Measurements from ENCODE around the gene GREB1. TPM values are rescaled to one million over a fixed set of nuclear protein-coding genes. Genes with fewer than 3 reads are reported as not detected.
A peak's percentile ranks its signal among the peaks of the same experiment; 100 is the strongest.

The GREB1 gene
- total and polyA plus RNA-seq, 2 of the 13 experiments (the other 11 are each of a cell fraction or from before 2014, with no cell fraction given): 31.3 to 61.2 TPM

DNA sequence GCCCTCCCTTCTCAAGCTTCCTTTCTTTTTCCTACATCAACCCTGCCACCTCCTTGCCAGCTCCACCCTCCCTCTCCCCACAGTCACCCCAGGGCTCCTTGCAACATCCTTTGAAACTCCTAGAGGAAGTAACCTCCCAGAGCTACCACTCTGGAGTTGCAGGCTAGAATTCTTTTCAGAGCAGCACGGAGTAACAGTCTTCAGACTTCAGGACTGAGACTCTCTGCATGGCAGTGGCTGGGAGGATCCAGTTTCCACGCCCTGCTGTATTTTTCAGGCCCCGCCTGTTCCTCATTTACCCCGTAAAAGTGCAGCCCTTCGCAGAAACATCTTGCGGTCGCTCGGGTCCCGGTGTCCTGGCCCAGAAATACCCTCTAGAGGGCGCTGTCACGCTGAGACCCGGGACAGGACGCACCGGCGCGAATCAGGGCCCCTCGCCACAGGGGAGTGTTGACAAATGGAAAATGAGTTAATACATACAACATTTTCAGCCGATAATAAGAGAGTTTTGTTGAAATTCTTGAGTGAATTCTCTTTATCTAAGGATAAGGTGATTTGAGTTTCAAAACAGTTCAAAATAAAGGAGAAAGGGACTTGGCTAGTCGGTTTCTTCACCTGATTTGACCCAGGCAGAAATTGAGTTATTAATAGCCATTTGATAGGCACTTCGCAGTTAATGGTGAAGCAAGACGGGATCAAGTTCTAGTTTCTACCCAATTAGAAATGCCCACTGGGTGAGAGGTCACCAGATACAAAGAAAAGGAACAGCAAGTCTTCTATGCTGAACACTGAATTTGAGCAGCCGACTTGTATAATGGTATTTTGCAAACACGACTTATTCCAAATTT lies 154.6 kb downstream of the GREB1 start (continued):
- TF ChIP-seq, protein P1, sequence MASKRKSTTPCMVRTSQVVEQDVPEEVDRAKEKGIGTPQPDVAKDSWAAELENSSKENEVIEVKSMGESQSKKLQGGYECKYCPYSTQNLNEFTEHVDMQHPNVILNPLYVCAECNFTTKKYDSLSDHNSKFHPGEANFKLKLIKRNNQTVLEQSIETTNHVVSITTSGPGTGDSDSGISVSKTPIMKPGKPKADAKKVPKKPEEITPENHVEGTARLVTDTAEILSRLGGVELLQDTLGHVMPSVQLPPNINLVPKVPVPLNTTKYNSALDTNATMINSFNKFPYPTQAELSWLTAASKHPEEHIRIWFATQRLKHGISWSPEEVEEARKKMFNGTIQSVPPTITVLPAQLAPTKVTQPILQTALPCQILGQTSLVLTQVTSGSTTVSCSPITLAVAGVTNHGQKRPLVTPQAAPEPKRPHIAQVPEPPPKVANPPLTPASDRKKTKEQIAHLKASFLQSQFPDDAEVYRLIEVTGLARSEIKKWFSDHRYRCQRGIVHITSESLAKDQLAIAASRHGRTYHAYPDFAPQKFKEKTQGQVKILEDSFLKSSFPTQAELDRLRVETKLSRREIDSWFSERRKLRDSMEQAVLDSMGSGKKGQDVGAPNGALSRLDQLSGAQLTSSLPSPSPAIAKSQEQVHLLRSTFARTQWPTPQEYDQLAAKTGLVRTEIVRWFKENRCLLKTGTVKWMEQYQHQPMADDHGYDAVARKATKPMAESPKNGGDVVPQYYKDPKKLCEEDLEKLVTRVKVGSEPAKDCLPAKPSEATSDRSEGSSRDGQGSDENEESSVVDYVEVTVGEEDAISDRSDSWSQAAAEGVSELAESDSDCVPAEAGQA (IDR thresholded peaks at IDR 0.05; ENCODE audit: low read depth): no peak
- TF ChIP-seq, protein P1 (CRISPR knock-in tag; IDR thresholded peaks at IDR 0.05; ENCODE audit: borderline replicate concordance): no peak
- no peak for TF ChIP-seq NFKBIZ (CRISPR knock-in tag; IDR thresholded peaks at IDR 0.05)
- TF ChIP-seq ELF1 (CRISPR knock-in tag; IDR thresholded peaks at IDR 0.05): no peak
- TF ChIP-seq ZNF251 (CRISPR knock-in tag; IDR thresholded peaks at IDR 0.05): no peak
- TF ChIP-seq SUZ12 (IDR thresholded peaks at IDR 0.05; ENCODE audit: low read depth, low read length): no peak
- TF ChIP-seq XRCC5 (optimal IDR thresholded peaks at IDR 0.05; ENCODE audit: low read length): peak; percentile 90
- TF ChIP-seq HOXA9 (CRISPR knock-in tag; IDR thresholded peaks at IDR 0.05; ENCODE audit: borderline replicate concordance): no peak
- TF ChIP-seq TEAD2 (CRISPR knock-in tag; IDR thresholded peaks at IDR 0.05): no peak
- TF ChIP-seq ZBTB39 (CRISPR knock-in tag; IDR thresholded peaks at IDR 0.05): no peak
- no peak for TF ChIP-seq NBN (conservative IDR thresholded peaks at IDR 0.05)
- no peak for TF ChIP-seq ZNF503 (CRISPR knock-in tag; IDR thresholded peaks at IDR 0.05)
- TF ChIP-seq KDM1A (CRISPR knock-in tag; IDR thresholded peaks at IDR 0.05): no peak
- TF ChIP-seq ZNF598 (CRISPR knock-in tag; IDR thresholded peaks at IDR 0.05; ENCODE audit: borderline replicate concordance): 0 out of 2 replicates have a peak, but pooled peaks have one; percentile 57
- TF ChIP-seq ZNF382 (CRISPR knock-in tag; IDR thresholded peaks at IDR 0.05; ENCODE audit: borderline replicate concordance): no peak
- TF ChIP-seq HNRNPUL1 (IDR thresholded peaks at IDR 0.05; ENCODE audit: low read depth, low read length): no peak
- no peak for TF ChIP-seq PLRG1 (conservative IDR thresholded peaks at IDR 0.05)
- peak; percentile 75 for TF ChIP-seq RAD21 (CRISPR knock-in tag; IDR thresholded peaks at IDR 0.05)
- TF ChIP-seq, protein P2, sequence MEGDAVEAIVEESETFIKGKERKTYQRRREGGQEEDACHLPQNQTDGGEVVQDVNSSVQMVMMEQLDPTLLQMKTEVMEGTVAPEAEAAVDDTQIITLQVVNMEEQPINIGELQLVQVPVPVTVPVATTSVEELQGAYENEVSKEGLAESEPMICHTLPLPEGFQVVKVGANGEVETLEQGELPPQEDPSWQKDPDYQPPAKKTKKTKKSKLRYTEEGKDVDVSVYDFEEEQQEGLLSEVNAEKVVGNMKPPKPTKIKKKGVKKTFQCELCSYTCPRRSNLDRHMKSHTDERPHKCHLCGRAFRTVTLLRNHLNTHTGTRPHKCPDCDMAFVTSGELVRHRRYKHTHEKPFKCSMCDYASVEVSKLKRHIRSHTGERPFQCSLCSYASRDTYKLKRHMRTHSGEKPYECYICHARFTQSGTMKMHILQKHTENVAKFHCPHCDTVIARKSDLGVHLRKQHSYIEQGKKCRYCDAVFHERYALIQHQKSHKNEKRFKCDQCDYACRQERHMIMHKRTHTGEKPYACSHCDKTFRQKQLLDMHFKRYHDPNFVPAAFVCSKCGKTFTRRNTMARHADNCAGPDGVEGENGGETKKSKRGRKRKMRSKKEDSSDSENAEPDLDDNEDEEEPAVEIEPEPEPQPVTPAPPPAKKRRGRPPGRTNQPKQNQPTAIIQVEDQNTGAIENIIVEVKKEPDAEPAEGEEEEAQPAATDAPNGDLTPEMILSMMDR (CRISPR knock-in tag; IDR thresholded peaks at IDR 0.05): peak; percentile 93

Data from HepG2 (cell line).